Gastroesophageal sphincter (tissue), 3 donors: Measurements from ENCODE around the gene USP25.

Source experiments
- POLR2AphosphoS5 ChIP-seq: sonication (generic); formaldehyde crosslinking; IDR thresholded peaks from one replicate; pipeline ENCODE4 v1.6.1; 2017; ENCODE audit warnings: antibody characterized with exemption
- TF ChIP-seq, protein P1 (sequence below), 4 experiments: fragments of 200-600 bp in 2 of 4; fragments of 450-650 bp in 2 of 4; sonication (generic) in 1 of 4; IDR thresholded peaks; one replicate each; pipeline ENCODE4 v1.5.1; 2017 to 2019; ENCODE audit warnings: antibody characterized with exemption in 4 of 4, mild to moderate bottlenecking in 2 of 4, moderate library complexity in 2 of 4

DNA sequence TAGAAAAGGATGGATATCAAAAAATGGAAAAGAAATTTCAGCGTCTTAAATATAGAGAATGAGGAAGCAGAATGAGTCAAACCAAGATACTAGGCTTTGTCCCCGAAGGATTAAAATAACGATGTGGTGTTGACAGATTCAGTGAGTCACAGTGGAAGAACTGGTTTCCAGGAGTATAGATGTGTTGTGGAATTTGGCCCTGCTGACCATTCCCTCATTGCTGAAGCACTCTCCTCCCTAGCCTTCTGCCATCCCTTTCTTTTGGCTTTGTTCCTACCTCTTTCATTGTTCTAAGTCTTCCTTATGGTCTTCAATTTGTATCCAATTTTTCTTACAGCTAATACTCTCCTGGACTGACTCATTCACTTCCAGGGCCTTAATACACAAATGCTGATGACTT is 23.1 kb upstream of the USP25 start:
- TF ChIP-seq, protein P1, sequence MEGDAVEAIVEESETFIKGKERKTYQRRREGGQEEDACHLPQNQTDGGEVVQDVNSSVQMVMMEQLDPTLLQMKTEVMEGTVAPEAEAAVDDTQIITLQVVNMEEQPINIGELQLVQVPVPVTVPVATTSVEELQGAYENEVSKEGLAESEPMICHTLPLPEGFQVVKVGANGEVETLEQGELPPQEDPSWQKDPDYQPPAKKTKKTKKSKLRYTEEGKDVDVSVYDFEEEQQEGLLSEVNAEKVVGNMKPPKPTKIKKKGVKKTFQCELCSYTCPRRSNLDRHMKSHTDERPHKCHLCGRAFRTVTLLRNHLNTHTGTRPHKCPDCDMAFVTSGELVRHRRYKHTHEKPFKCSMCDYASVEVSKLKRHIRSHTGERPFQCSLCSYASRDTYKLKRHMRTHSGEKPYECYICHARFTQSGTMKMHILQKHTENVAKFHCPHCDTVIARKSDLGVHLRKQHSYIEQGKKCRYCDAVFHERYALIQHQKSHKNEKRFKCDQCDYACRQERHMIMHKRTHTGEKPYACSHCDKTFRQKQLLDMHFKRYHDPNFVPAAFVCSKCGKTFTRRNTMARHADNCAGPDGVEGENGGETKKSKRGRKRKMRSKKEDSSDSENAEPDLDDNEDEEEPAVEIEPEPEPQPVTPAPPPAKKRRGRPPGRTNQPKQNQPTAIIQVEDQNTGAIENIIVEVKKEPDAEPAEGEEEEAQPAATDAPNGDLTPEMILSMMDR (IDR thresholded peaks at IDR 0.05) = no peak
- no peak for TF ChIP-seq POLR2AphosphoS5
